CD4-positive, alpha-beta memory T cell (primary cell): ENCODE data around the gene CYP11A1. TPM values are rescaled to one million over a fixed set of nuclear protein-coding genes. Genes with fewer than 3 reads are reported as not detected.

Experiments
- CTCF ChIA-PET: fragments of 350-600 bp; sonication (Branson Sonifier 250); formaldehyde crosslinking; loops from one replicate; lab custom pipeline; 2021; ENCODE audit warnings: inconsistent platforms; ENCODE audit not compliant: partially characterized antibody; lab: Charles Lee
- POLR2A ChIA-PET: fragments of 350-600 bp; sonication (Branson Sonifier 250); formaldehyde crosslinking; loops from one replicate; lab custom pipeline; 2021; ENCODE audit not compliant: partially characterized antibody; lab: Charles Lee
- DNase-seq, 5 donors: peaks; one replicate each; pipeline versions ENCODE4 v3.0.0 to v3.0.0-alpha.2; 2020 to 2022; ENCODE audit warnings: mixed read lengths in 1 of 5
- H3K27ac ChIP-seq: one replicate; pipeline ENCODE4 v1.7.0; 2013; ENCODE audit warnings: low read depth, low read length
- H3K27me3 ChIP-seq: 2 replicates; pipeline ENCODE4 v1.7.0; 2013; ENCODE audit warnings: mild to moderate bottlenecking, low read length, moderate library complexity; ENCODE audit not compliant: insufficient read depth
- H3K36me3 ChIP-seq: 2 replicates; pipeline ENCODE4 v1.7.0; 2013; ENCODE audit warnings: mild to moderate bottlenecking, low read length, moderate library complexity; ENCODE audit not compliant: insufficient read depth
- H3K4me1 ChIP-seq: 2 replicates; pipeline ENCODE4 v1.7.0; 2013; ENCODE audit warnings: mild to moderate bottlenecking, low read length, moderate library complexity; ENCODE audit not compliant: insufficient read depth
- H3K4me3 ChIP-seq, 2 donors: one replicate each; pipeline ENCODE4 v1.7.0; 2013; ENCODE audit warnings: low read length in 2 of 2, mild to moderate bottlenecking in 1 of 2
- H3K9me3 ChIP-seq, 2 donors: one replicate each; pipeline ENCODE4 v1.7.0; 2013; ENCODE audit warnings: low read length in 2 of 2, control low read depth in 1 of 2; ENCODE audit not compliant: control insufficient read depth in 1 of 2
- H3K27ac Mint-ChIP-seq, 7 donors: one replicate each; pipeline ENCODE4 v1.8.0; 2020 to 2021; ENCODE audit warnings: mixed read lengths in 7 of 7, mild to moderate bottlenecking in 6 of 7, inconsistent platforms in 3 of 7, moderate library complexity in 3 of 7
- H3K27me3 Mint-ChIP-seq, 2 donors: one replicate each; pipeline ENCODE4 v1.8.0; 2020 to 2021; ENCODE audit warnings: mixed read lengths in 2 of 2
- H3K36me3 Mint-ChIP-seq, 2 donors: one replicate each; pipeline ENCODE4 v1.8.0; 2020 to 2021; ENCODE audit warnings: mixed read lengths in 2 of 2, inconsistent platforms in 1 of 2, mild to moderate bottlenecking in 1 of 2
- H3K4me1 Mint-ChIP-seq, 4 donors: one replicate each; pipeline ENCODE4 v1.8.0; 2020 to 2021; ENCODE audit warnings: mixed read lengths in 4 of 4, mild to moderate bottlenecking in 1 of 4
- H3K4me3 Mint-ChIP-seq, 8 donors: one replicate each; pipeline ENCODE4 v1.8.0; 2020 to 2021; ENCODE audit warnings: mixed read lengths in 8 of 8, mild to moderate bottlenecking in 7 of 8, moderate library complexity in 6 of 8, inconsistent platforms in 3 of 8
- H3K9me3 Mint-ChIP-seq, 8 donors: one replicate each; pipeline ENCODE4 v1.8.0; 2020 to 2021; ENCODE audit warnings: mixed read lengths in 8 of 8, mild to moderate bottlenecking in 5 of 8, inconsistent platforms in 3 of 8, moderate library complexity in 1 of 8
- intact Hi-C: fragments of 100-400 bp; cut with micrococcal nuclease; formaldehyde crosslinking; loops from one replicate; pipeline ENCODE4 v1.15.1; 2023
- polyA plus RNA-seq, 2 donors: library from polyadenylated mRNA; unstranded; fragments of 300-500 nt; fragmentation: Illumina TruSeq; gene quantifications; one replicate each; pipeline ENCODE4 v1.2.3, GENCODE V29; 2021
- total RNA-seq, 2 experiments: library from RNA; stranded (reverse); gene quantifications; one replicate each; pipeline ENCODE4 v1.2.3, GENCODE V29; 2021

CYP11A1 gene
- total and polyA plus RNA-seq, 4 experiments from 2014 or later = not detected

GRCh38 chr15:74343797-74344127 is 23.7 kb downstream of the CYP11A1 start:
- no peaks in the 10 kb centered on the region for H3K4me1 ChIP-seq
- H3K4me3 ChIP-seq = no peak overlapping the region
- CTCF ChIA-PET = no interaction called here
- POLR2A ChIA-PET = no interaction called here
- H3K27ac ChIP-seq = no peak overlapping the region
- no peaks in the 10 kb centered on the region for H3K9me3 ChIP-seq
- H3K4me3 Mint-ChIP-seq = no peak overlapping the region
- no peak for DNase-seq
- H3K36me3 ChIP-seq = no peaks in the 10 kb centered on the region
- H3K27me3 ChIP-seq = no peaks in the 10 kb centered on the region
- H3K9me3 Mint-ChIP-seq = no peaks in the 10 kb centered on the region
- no peaks in the 10 kb centered on the region for H3K36me3 Mint-ChIP-seq
- intact Hi-C loops = no loop called here
- H3K4me1 Mint-ChIP-seq = no peaks in the 10 kb centered on the region
- peaks cover 0 to 6% of the 10 kb centered on the region in 2 donors for H3K27me3 Mint-ChIP-seq
- no peak overlapping the region for H3K27ac Mint-ChIP-seq

GRCh38 chr15:74343127-74343796 is 24.2 kb downstream of the CYP11A1 start:
- Mint-ChIP-seq H3K4me3 (no peak overlapping the region), H3K4me1 (no peaks in the 10 kb centered on the region), H3K36me3 (no peaks in the 10 kb centered on the region), H3K9me3 (no peaks in the 10 kb centered on the region), H3K27me3 (peaks cover 0 to 6% of the 10 kb centered on the region in 2 donors), H3K27ac (peak overlapping the region in 1 of 7 donors; percentile 10)
- H3K36me3 ChIP-seq = no peaks in the 10 kb centered on the region
- H3K27me3 ChIP-seq = no peaks in the 10 kb centered on the region
- DNase-seq = no peak
- POLR2A ChIA-PET = no interaction called here
- no peaks in the 10 kb centered on the region for H3K4me1 ChIP-seq
- H3K4me3 ChIP-seq = no peak overlapping the region
- intact Hi-C loops = no loop called here
- H3K27ac ChIP-seq = no peak overlapping the region
- H3K9me3 ChIP-seq = no peaks in the 10 kb centered on the region
- CTCF ChIA-PET = no interaction called here

GRCh38 chr15:74340150-74340549 is 27.3 kb downstream of the CYP11A1 start:
- POLR2A ChIA-PET = no interaction called here
- no peak overlapping the region for H3K4me3 ChIP-seq
- Mint-ChIP-seq H3K27me3 (no peaks in the 10 kb centered on the region), H3K9me3 (no peaks in the 10 kb centered on the region), H3K4me3 (no peak overlapping the region), H3K36me3 (no peaks in the 10 kb centered on the region), H3K27ac (no peak overlapping the region), H3K4me1 (no peaks in the 10 kb centered on the region)
- no peak overlapping the region for H3K27ac ChIP-seq
- DNase-seq = no peak
- no peaks in the 10 kb centered on the region for H3K36me3 ChIP-seq
- no peaks in the 10 kb centered on the region for H3K27me3 ChIP-seq
- intact Hi-C loops = no loop called here
- H3K9me3 ChIP-seq = no peaks in the 10 kb centered on the region
- CTCF ChIA-PET = interaction anchor here (0.5 kb wide), 1 partner anchor 375 kb away, joined by 3 read pairs; no protein-coding TSS in a partner anchor
- H3K4me1 ChIP-seq = no peaks in the 10 kb centered on the region

- intact Hi-C loops = no loop called here
- H3K4me1 Mint-ChIP-seq = no peaks in the 10 kb centered on the region
- Histone ChIP-seq H3K9me3 (no peaks in the 10 kb centered on the region), H3K27ac (no peak overlapping the region), H3K27me3 (no peaks in the 10 kb centered on the region), H3K4me3 (no peak overlapping the region), H3K36me3 (no peaks in the 10 kb centered on the region), H3K4me1 (no peaks in the 10 kb centered on the region)
- no peaks in the 10 kb centered on the region for H3K27me3 Mint-ChIP-seq
- no peak overlapping the region for H3K27ac Mint-ChIP-seq
- no peaks in the 10 kb centered on the region for H3K9me3 Mint-ChIP-seq
- POLR2A ChIA-PET = no interaction called here
- CTCF ChIA-PET = no interaction called here
- no peak overlapping the region for H3K4me3 Mint-ChIP-seq
- DNase-seq = no peak
- no peaks in the 10 kb centered on the region for H3K36me3 Mint-ChIP-seq
These were observed 28.1 kb downstream of the CYP11A1 start for GRCh38 chr15:74339371-74339770.

GRCh38 chr15:74338676-74339075 is 28.8 kb downstream of the CYP11A1 start:
- Histone ChIP-seq H3K4me1 (no peaks in the 10 kb centered on the region), H3K27me3 (no peaks in the 10 kb centered on the region), H3K9me3 (no peaks in the 10 kb centered on the region), H3K36me3 (no peaks in the 10 kb centered on the region), H3K27ac (no peak overlapping the region), H3K4me3 (no peak overlapping the region)
- no peak overlapping the region for H3K4me3 Mint-ChIP-seq
- no peaks in the 10 kb centered on the region for H3K36me3 Mint-ChIP-seq
- CTCF ChIA-PET = no interaction called here
- no peak for DNase-seq
- POLR2A ChIA-PET = no interaction called here
- H3K27ac Mint-ChIP-seq = no peak overlapping the region
- no peaks in the 10 kb centered on the region for H3K27me3 Mint-ChIP-seq
- no peaks in the 10 kb centered on the region for H3K4me1 Mint-ChIP-seq
- intact Hi-C loops = no loop called here
- H3K9me3 Mint-ChIP-seq = no peaks in the 10 kb centered on the region

- Mint-ChIP-seq H3K4me3 (no peak overlapping the region), H3K27ac (no peak overlapping the region), H3K27me3 (no peaks in the 10 kb centered on the region), H3K4me1 (no peaks in the 10 kb centered on the region), H3K36me3 (no peaks in the 10 kb centered on the region), H3K9me3 (no peaks in the 10 kb centered on the region)
- intact Hi-C loops = no loop called here
- Histone ChIP-seq H3K36me3 (no peaks in the 10 kb centered on the region), H3K9me3 (no peaks in the 10 kb centered on the region), H3K4me1 (no peaks in the 10 kb centered on the region), H3K27me3 (no peaks in the 10 kb centered on the region), H3K4me3 (no peak overlapping the region), H3K27ac (no peak overlapping the region)
- ChIA-PET CTCF (no interaction called here), POLR2A (no interaction called here)
- no peak for DNase-seq
These were observed 29.7 kb downstream of the CYP11A1 start for GRCh38 chr15:74337607-74338211.

GRCh38 chr15:74337146-74337545 is 30.3 kb downstream of the CYP11A1 start:
- Mint-ChIP-seq H3K4me3 (no peak overlapping the region), H3K27me3 (no peaks in the 10 kb centered on the region), H3K27ac (no peak overlapping the region), H3K9me3 (no peaks in the 10 kb centered on the region), H3K36me3 (no peaks in the 10 kb centered on the region), H3K4me1 (no peaks in the 10 kb centered on the region)
- Histone ChIP-seq H3K4me3 (no peak overlapping the region), H3K4me1 (no peaks in the 10 kb centered on the region), H3K36me3 (no peaks in the 10 kb centered on the region), H3K27me3 (no peaks in the 10 kb centered on the region), H3K9me3 (no peaks in the 10 kb centered on the region), H3K27ac (no peak overlapping the region)
- no peak for DNase-seq
- ChIA-PET CTCF (no interaction called here), POLR2A (no interaction called here)
- intact Hi-C loops = no loop called here
